Limb (tissue), 2 donors: Measurements from ENCODE around the gene PRKCA.
"Not testable (repeated sequence)": the region's sequence is repeated elsewhere in the genome, so short reads cannot be mapped to it uniquely, and the experiment has no call there.

Source experiments
- DNase-seq, 2 donors: peaks; one replicate each; pipeline ENCODE4 v3.0.0-alpha.2; 2016; ENCODE audit errors: extremely low spot score in 2 of 2

Gene PRKCA

GRCh38 chr17:66706851-66707450, 404.5 kb downstream of the PRKCA start:
- no peak for DNase-seq

GRCh38 chr17:66711401-66711800, 409.0 kb downstream of the PRKCA start:
- DNase-seq: no peak

GRCh38 chr17:66711881-66712321, 409.5 kb downstream of the PRKCA start:
- no peak for DNase-seq

GRCh38 chr17:66712453-66712852, 410.0 kb downstream of the PRKCA start:
- no peak for DNase-seq

- DNase-seq: not testable (repeated sequence)
These were observed 410.7 kb downstream of the PRKCA start for GRCh38 chr17:66713021-66713532.

GRCh38 chr17:66713533-66714042, 411.2 kb downstream of the PRKCA start:
- no peak for DNase-seq

GRCh38 chr17:66714046-66715023, 411.9 kb downstream of the PRKCA start:
- DNase-seq: no peak

GRCh38 chr17:66715076-66715675, 412.8 kb downstream of the PRKCA start:
- no peak for DNase-seq

GRCh38 chr17:66715745-66716156, 413.3 kb downstream of the PRKCA start:
- peak in 1 of 2 donors; percentile 67 for DNase-seq

GRCh38 chr17:66716236-66717026, 414.0 kb downstream of the PRKCA start:
- DNase-seq: peak; percentile 60 to 83

- DNase-seq: no peak
These were observed 415.2 kb downstream of the PRKCA start for GRCh38 chr17:66717641-66718058.

- DNase-seq: no peak
These were observed 417.6 kb downstream of the PRKCA start for GRCh38 chr17:66720027-66720426.

- no peak for DNase-seq
These were observed 418.2 kb downstream of the PRKCA start for GRCh38 chr17:66720567-66720966.

- no peak for DNase-seq
These were observed 419.9 kb downstream of the PRKCA start for GRCh38 chr17:66722341-66722740.

- peak in 1 of 2 donors; percentile 82 for DNase-seq
These were observed 422.3 kb downstream of the PRKCA start for GRCh38 chr17:66724581-66725341.

- DNase-seq: not testable (repeated sequence)
These were observed 423.0 kb downstream of the PRKCA start for GRCh38 chr17:66725438-66725837.

- no peak for DNase-seq
These were observed 423.5 kb downstream of the PRKCA start for GRCh38 chr17:66725956-66726355.

- no peak for DNase-seq
These were observed 424.0 kb downstream of the PRKCA start for GRCh38 chr17:66726371-66726770.

GRCh38 chr17:66726846-66727245, 424.4 kb downstream of the PRKCA start:
- DNase-seq: no peak
